NCI-H446 treated with DMSO at 0.1 percent for 48 hours (cell line): Measurements from ENCODE around the gene DENND2A.
"Not testable (repeated sequence)": the region's sequence is repeated elsewhere in the genome, so short reads cannot be mapped to it uniquely, and the experiment has no call there.

Source experiments
- DNase-seq: peaks from one replicate; lab custom pipeline; 2025; lab: John Stamatoyannopoulos, UW

DENND2A gene, protein sequence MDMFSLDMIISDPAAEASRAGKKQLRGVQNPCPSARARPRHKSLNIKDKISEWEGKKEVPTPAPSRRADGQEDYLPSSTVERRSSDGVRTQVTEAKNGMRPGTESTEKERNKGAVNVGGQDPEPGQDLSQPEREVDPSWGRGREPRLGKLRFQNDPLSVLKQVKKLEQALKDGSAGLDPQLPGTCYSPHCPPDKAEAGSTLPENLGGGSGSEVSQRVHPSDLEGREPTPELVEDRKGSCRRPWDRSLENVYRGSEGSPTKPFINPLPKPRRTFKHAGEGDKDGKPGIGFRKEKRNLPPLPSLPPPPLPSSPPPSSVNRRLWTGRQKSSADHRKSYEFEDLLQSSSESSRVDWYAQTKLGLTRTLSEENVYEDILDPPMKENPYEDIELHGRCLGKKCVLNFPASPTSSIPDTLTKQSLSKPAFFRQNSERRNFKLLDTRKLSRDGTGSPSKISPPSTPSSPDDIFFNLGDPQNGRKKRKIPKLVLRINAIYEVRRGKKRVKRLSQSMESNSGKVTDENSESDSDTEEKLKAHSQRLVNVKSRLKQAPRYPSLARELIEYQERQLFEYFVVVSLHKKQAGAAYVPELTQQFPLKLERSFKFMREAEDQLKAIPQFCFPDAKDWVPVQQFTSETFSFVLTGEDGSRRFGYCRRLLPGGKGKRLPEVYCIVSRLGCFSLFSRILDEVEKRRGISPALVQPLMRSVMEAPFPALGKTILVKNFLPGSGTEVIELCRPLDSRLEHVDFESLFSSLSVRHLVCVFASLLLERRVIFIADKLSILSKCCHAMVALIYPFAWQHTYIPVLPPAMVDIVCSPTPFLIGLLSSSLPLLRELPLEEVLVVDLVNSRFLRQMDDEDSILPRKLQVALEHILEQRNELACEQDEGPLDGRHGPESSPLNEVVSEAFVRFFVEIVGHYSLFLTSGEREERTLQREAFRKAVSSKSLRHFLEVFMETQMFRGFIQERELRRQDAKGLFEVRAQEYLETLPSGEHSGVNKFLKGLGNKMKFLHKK

DNA sequence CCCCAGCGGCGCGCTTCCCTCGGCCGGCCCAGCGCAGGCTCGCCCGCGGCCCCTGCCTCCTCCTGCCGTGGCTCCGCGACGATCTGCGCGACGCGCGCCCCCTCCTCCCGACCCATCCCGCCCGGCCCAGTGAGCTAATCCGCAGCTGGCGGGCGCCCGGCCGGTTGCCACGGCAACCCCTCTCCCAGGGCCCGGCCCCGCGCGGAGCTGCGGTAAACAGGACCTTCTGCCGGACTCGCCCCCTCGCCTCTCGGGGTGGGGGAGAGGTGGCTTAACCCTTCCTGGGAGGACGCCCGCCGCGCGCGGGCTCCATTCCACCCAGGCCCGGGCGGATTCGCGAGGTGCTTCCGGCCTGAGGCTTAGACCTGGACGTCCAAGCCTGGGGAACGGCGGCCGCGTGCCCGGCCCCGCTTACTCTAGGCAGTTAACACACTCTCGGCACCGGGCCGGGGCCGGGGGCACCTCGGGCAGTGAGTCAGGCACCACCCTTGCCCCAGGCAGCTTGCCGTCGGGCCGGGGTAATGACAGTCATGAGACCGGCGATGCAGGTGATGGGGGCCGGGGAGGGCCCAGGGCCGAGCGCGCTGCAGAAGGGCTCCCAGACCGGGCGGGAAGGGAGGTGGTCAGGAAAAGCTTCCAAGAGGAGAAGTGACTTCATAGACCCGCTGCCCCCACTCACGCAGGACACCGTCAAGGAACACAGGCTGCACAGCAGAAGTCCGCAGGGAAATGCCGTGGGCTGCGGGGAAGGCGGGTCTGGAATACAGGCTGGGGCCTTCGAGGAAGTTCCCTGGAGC is at the start of gene DENND2A:
TSS of gene DENND2A (minus strand) at position 87 of the 797 bp plus-strand sequence. CDS start 38,416 bp downstream, outside the sequence.
- DNase-seq, result peak; percentile 62

DNA sequence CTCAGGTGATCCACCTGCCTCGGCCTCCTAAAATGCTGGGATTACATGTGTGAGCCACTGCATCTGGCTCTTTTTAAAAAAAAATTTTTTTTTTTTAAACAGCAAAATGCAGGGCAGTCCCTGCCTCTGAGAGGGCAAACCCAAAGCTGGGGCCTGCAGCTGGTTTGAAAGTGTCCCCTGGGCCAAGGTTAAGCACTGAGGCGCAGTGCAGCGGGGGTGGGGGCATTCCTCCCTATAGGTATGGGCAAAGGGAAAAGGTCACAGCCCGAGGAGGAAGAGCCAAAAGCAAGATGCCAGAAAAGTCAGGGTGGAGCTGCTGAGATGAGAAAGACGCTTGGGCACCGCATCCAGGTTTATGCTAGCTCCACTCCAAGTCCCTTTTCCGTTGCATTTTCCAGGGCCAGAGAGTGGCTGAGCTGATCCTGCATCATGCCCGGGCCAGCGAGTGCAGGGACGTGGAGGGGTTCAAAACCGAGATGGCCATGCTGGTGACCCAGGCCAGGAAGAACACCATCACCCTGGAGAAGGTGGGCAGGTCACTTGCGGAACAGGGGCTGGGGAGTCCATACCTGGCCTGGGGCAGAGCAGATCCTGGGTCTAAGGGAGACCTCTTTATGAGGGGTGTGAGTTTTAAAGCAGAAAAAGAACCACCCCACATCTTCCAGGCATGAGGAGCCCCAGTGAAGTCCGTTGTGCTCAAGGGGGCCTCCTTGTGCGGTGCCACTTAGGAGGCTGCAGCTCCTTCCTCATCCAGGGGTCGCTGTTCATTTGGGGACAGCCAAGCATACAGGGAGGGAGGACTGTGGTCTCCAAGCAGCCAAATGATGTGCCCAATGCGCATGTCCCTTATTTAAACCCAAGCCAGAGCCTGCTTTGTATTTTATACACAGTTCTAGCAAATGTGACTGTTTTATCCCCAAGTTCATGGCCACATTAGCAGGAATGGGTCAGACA is 48.9 kb upstream of the DENND2A start:
- no peak for DNase-seq

DNA sequence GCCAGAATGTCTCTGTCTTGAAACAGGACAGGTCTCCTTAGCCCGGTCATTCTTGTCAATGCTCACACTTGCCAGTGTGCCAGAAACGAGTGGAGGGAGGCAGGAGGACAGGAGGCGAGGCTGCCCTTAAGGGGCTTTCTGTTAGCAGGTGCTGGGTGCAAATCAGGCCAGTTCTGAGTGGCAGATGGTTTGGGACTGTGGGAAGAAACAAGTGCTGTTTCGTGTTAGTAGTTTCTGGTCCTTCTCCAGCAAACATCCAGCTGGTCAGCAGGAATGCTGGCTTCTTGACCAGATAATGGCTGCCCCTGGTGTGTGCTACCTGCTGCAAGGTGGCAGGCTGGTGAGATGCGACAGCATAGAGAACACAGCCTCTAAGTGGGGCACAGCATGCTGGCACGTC is 47.7 kb upstream of the DENND2A start:
- DNase-seq, result no peak

DNA sequence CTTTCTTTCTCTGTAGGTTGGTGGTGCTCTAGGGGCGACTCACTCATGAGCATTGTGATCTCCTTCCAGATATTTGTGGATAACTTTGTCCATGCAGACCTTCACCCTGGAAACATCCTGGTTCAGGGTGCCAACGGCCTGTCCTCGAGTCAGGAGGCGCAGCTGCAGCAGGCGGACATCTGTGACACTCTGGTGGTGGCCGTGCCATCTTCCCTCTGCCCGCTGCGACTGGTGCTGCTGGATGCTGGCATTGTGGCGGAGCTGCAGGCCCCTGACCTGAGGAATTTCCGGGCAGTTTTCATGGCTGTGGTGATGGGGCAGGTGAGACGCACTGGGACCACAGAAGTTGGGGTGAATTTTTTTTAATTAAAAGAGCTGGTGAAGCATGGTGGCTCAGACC is 46.3 kb upstream of the DENND2A start:
- DNase-seq, result no peak

DNA sequence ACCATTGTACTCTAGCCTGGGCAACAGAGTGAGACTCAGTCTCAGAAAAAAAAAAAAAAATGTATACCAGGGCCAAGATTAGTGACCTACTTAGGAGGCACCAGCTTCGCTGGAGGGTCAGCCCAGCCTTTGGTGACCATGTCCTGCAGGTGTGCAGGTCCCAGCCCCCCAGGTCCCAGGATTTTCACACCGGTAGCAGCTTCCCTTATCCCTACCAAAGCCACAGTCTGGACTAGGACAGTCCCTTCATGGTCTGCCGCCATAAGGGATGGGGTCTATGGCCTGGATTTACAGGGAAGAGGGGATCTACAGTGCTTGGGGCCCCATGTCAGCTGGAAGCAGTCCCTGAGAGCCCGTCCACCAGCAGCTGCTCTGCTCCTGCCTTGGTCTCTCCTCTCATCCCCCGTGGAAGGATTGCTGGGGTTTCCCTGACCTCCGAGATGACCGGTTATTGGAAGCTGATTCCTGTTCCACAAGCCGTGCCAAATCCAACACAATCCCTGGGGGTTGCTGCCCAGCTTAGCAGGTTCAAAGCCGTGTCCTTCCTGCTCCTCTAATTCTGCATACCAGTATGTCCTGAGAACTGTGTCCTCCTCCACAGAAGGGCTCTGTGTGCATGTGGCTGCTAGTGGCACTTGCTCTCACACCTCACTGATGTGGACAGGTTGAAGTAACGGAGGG is 44.9 kb upstream of the DENND2A start:
- no peak for DNase-seq

DNA sequence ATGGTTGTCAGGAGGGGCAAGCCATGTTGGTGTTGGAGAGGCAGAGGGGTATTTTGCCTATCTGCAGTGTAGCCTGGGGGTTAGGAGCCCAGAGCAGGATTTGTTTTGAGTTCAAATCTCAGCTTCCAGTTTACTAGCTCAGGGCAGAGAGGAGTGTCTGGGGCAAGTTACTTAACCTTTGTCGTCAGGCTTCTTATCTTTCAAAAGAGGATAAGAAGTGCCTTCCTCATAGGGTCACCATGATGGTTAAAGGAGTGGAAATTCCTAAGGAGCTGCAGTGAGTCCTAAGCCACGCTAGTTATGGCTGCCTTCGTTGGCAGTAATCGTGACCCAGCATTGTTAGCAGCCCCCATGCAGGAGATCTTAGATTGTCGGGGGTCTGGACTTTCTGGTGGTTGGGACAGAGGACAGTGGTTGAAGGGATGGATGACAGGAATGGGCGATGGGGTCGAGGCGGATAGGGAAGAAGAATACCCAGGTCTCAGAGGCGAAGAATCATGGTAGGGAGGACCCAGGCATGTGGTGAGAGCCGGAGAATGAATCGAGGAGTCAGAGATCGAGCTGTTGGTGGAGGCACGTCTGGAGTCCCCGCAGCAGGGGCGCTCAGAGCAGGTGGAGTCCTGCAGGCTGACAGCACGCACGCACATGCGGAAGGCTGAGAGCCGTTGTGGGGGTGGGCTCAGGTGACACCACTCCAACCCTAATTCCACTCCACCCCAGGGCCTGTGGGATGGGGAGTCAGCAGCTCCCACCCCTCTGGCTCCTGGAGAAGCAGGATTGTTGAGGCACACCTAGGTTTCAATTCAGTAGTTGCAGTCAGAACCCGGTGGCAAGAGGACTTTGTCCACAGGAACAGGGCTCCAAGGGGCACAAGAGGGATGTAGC is 43.7 kb upstream of the DENND2A start:
- no peak for DNase-seq

DNA sequence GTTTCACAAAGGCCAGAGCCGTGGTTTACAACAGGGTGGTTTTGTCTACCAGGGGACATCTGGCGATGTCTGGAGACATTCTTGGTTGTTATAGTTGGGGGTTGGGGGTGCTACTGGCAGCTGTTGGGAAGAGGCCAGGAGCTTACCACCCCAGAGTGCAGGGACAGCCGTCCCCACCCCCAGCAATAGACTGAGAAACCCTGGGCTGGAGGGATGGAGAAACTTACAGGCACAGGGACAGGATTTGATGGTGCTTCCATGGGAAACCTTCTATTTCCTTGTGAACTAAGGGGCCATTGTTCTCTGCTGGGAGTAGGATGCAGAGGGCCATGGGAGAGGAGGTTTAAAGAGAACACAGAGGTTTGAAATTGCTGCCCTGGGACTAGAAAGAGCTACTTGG is 43.0 kb upstream of the DENND2A start:
- DNase-seq, result no peak

DNA sequence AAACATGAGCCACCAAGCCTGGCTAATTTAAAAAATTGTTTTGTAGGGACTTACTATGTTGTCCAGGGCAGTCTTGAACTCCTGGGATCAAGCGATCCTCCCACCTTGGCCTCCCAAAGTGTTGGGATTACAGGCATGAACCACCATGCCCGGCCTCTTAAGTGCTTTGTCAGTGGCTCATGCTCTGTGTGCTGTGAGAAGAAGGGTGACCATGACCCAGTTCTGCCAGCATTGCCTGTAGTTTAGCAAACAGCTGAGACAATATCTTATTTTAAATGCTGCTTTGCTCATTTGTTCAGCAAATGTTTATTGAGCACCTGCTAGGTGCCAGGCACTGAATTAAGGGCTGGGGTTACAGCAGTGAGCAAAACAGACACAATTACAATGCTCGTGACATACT is 41.2 kb upstream of the DENND2A start:
- DNase-seq, result no peak

DNA sequence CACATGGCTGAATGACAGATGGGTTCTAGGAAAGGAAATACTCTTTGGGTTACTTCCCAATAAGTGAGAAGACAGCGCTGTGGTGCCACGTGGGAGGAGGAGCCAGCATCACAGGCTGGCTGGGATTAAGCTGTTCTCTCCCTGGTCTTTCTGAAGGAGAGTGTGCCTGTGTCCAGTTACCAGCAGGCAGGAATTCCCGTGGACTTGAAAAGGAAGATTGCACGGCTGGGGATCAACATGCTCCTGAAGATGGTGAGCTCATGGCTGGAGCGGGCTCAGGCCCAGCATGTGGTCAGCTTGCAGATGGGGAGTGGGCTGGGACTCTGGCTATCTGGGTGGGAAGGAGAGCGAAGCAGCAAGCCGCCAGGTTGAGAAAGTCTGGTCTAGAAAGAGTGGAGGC is 40.3 kb upstream of the DENND2A start:
- no peak for DNase-seq

DNA sequence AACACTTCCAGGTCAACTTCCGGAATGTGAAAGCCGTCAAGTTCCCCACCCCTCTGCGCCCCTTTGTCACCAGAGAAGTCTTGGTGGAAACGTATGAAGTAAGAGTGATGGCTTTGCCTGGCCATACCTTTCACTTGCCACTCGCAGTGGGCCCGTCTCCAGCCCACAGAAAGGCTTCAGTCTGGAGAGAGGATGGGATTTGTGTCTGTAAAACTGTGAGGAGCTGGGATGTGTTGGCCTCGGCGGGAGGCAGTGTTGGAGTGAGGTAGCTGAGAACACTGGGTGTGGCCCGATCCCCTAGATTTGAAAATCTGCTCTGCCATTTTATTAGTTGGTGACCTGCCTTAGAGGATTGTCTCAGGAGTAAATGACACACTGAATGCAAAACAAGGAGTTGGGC is 38.6 kb upstream of the DENND2A start:
- DNase-seq, result no peak

DNA sequence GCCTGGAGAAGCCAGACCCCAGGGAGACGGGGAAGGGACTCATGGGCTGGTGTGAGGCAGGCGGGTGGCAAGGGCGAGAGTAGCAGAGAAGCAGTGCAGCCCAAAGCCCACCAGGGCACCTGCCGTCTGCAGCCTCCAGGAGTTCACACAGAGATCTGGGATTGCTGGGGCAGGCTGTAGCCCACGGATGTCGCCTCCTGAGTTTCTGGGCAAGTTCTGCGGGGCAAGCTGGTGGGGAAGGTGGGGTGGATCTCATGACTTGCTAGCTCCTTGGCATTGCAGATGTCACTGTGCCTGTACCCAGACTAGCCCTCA is 38.2 kb upstream of the DENND2A start:
- DNase-seq, result no peak

DNA sequence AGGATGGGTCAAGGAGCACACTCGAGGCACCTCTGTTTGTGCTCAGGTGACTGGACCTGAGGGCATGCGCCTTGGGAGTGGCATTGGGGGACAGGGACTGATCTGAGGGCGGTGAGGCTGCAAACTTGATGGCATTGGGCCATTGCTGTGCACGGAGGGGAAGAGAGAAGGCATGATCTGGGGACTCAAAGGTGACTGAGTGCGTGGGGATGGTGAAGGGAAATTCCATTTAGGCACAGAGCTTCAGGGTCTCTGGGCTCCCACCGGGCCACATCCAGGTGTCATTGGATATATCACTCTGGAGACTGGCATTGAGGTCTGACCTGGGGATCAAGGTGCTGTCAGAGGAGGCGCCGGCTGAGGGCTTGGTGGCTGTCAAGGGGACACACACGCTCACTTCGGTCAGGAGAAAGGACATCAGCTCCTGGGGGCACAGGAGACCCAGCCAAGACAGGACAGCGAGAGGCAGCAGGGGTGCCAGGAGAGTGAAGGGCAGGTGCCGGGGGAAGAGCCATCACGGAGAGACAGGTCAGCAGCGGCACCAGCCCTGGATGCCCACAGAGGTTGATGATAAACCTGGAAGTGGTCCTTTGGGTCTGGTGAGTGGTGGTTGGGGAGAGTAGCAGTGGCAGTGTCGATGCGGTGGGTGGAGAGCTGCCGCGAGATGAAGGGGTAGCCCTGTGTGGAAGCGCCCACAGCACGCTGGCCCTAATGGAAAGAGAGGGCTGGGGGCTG is 37.6 kb upstream of the DENND2A start:
- DNase-seq, result no peak

DNA sequence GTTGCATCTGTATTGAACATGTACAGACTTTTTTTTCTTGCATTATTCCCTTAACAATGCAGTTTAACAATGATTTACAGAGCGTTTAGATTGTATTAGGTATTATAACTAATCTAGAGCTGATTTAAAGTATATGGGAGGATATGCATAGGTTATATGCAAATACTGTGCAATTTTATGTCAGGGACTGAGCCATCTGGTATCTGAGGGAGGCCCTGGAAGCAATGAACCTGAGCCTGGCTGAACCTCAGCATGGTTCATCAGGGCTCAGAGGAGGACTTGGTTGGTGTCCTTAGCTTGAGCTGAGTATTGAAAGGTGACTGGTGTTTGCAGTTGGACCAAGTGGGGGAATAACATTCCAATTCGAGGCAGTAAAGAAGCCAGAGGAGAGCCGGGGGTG is 36.9 kb upstream of the DENND2A start:
- no peak for DNase-seq

DNA sequence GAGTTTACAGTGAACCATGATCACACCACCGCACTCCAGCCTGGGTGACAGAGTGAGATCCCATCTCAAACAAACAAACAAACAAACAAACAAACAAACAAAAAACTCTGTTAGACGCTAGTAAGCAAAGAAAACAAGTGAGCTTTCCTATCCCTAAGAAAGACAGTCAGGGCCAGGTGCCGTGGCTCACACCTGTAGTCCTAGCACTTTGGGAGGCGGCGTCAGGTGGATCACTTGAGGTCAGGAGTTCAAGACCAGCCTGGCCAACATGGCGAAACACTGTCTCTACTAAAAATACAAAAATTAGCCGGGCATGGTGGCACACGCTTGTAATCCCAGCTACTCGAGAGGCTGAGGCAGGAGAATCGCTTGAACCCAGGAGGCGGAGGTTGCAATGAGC is 36.3 kb upstream of the DENND2A start:
- DNase-seq, result not testable (repeated sequence)

DNA sequence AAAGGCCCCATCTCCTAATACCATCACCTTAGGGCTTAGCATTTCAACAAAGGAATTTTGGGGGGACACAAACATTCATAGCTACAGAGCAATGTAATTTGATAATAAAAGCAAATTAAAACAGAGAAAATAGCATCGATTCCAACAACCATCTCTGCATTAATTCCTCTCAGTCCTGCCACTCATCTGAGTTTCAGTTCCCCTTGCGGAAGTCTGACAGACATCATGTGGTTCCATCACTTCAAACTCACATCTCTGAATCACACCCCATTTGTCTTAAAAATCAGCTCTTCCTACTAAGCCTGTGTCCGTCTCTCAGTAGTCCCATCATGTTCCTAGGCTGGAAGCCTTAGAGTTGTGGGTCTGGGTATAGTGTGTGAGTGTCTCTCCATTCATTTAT is 35.7 kb upstream of the DENND2A start:
- DNase-seq, result no peak

DNA sequence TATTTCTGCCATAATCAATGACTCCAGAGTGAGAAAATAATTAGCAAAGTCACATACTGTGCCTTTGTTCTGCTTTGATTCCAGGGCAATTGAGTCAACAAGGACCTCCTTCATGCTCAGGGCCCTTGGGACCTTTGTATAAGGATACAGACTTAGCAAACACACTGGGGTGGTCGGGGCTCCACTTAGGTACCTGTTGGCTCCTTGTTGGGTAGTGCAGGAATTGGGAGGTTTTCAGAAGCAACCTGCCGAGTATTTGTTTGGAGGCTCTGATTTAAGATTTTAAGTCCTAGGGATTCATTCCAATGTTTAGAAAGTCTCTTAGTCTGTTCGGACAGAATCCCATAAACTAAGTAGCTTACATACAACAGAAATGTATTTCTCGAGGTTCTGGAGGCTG is 35.1 kb upstream of the DENND2A start:
- no peak for DNase-seq

DNA sequence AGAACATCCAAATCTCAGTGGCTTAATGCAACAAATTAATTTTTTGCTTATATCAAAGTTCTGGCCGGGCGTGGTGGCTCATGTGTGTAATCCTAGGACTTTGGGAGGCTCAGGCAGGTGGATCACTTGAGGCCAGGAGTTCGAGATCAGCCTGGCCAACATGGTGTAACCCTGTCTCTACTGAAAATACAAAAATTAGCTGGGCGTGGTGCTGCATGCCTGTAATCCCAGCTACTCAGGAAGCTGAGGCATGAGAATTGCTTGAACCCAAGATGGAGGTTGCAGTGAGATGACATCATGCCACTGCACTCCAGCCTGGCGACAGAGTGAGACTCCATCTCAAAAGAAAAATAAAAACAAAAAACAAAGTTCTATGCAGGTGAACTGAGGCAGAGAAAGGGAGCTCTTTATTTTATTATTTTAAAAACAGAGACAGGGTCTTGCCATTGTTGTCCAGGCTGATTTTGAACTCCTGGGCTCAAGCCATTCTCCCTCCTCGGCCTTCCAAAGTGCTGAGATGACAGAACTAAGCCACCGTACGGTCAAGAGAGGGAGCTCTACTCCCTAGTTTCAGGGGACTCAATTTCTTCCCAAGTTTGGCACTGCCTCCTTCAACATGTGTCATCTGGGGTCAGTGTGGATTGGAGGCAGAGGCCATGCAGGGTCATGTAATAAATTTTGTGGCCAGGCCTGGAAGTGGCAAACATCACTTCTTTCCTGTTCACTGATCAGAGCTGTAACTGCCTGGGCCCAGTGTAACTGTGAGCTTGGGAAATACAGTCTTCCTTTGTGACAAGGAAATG is 34.5 kb upstream of the DENND2A start:
- peak; percentile 31 for DNase-seq

DNA sequence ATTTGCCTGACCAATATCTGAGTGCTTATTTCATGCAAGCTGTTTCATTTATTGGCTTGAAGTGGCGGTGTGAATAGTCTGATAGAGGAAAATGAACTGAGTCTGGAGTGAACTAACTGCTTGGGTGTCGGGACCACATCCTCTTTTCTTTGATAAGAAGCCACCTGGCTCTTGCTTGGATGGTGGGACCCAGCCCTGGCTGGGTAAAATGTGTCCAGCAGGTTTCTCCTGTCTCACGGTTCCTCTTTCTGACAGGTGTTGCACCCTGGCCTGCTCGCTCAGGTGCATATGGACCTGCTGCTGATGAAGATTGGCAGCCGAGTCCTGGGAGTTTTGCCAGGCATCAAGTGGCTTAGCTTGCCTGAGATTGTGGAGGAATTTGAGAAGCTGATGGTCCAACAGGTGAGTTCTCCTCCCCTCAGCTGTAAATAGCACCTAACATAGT is 33.8 kb upstream of the DENND2A start:
- no peak for DNase-seq
